Esophagus squamous epithelium (tissue), 4 donors: ENCODE measurements around the gene TOGARAM2.

Experiments
- POLR2A ChIP-seq, 4 donors: fragments of 450-650 bp; IDR thresholded peaks; one replicate each; pipeline ENCODE4 v1.6.1; 2017; ENCODE audit warnings: antibody characterized with exemption in 4 of 4, mild to moderate bottlenecking in 4 of 4, moderate library complexity in 3 of 4
- TF ChIP-seq, protein P1 (sequence below), 6 experiments: fragments of 450-650 bp in 4 of 6; fragments of 200-600 bp in 2 of 6; sonication (generic) in 2 of 6; IDR thresholded peaks; one replicate each; pipeline ENCODE4 v1.5.1; 2016 to 2019; ENCODE audit warnings: antibody characterized with exemption in 6 of 6, mild to moderate bottlenecking in 4 of 6, moderate library complexity in 4 of 6

DNA sequence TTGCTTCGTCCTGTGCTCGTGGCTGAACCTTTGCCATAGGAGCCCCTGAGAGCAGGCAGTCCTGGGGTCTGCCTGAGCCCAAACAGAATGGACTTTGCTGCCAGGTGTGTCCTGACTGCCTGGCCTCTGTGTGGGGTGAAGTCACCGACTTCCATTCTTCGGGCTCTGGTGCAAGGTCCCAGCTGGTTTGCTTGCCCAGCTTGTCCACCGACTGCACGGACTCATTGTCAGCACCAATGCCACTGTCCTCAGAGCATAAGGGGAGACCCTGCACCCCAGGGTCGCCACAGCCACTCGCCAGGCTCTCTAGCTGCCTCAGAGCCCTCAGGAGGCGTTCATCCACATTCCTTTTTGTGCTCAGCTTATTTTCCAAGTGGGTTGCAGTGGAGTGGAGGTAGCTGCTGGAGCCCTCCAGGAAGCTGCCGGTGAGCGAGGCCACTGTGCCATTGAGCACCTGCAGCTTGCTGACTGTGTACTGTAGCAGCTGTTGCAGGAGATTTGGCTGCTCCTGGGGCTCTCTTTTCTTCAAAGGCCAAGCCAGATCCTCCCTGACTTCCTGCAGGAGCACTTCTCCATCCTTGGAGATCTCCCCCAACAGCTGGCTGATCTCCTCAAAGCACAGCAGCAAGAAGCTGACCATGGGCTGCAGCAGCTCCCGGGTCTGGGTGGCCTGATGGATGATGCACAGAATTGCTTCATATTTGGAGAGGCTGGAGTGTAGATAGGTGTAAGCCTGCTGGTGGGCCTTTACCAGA lies 92.0 kb downstream of the TOGARAM2 start:
- no peak for TF ChIP-seq POLR2A (IDR thresholded peaks at IDR 0.05)
- TF ChIP-seq, protein P1, sequence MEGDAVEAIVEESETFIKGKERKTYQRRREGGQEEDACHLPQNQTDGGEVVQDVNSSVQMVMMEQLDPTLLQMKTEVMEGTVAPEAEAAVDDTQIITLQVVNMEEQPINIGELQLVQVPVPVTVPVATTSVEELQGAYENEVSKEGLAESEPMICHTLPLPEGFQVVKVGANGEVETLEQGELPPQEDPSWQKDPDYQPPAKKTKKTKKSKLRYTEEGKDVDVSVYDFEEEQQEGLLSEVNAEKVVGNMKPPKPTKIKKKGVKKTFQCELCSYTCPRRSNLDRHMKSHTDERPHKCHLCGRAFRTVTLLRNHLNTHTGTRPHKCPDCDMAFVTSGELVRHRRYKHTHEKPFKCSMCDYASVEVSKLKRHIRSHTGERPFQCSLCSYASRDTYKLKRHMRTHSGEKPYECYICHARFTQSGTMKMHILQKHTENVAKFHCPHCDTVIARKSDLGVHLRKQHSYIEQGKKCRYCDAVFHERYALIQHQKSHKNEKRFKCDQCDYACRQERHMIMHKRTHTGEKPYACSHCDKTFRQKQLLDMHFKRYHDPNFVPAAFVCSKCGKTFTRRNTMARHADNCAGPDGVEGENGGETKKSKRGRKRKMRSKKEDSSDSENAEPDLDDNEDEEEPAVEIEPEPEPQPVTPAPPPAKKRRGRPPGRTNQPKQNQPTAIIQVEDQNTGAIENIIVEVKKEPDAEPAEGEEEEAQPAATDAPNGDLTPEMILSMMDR (IDR thresholded peaks at IDR 0.05) = no peak
